Kidney (tissue), 14 donors: ENCODE measurements around the gene RAB11FIP3. TPM values are rescaled to one million over a fixed set of nuclear protein-coding genes. Genes with fewer than 3 reads are reported as not detected.

Experiments
- DNase-seq, 5 donors: peaks; one replicate each; pipeline ENCODE4 v3.0.0-alpha.2; 2013 to 2020
- FAIRE-seq: peaks from 2 replicates; lab custom pipeline; 2012; peaks lifted over from hg19 to GRCh38; lab: Jason Lieb, UNC
- H3K27ac ChIP-seq, 2 donors: one replicate each; pipeline ENCODE4 v1.7.0; 2013; ENCODE audit warnings: low read depth in 2 of 2, low read length in 2 of 2, inconsistent platforms in 1 of 2
- H3K27me3 ChIP-seq: one replicate; pipeline ENCODE4 v1.7.1; 2013; ENCODE audit warnings: low read length, inconsistent platforms; ENCODE audit not compliant: control insufficient read depth, insufficient read depth
- H3K36me3 ChIP-seq, 3 donors: one replicate each; pipeline versions ENCODE4 v1.7.0 to v1.7.1; 2013; ENCODE audit warnings: low read length in 3 of 3, control low read depth in 1 of 3, inconsistent platforms in 1 of 3; ENCODE audit not compliant: insufficient read depth in 3 of 3, control insufficient read depth in 2 of 3
- H3K4me1 ChIP-seq, 3 donors: one replicate each; pipeline versions ENCODE4 v1.7.0 to v1.7.1; 2013; ENCODE audit warnings: low read length in 3 of 3, inconsistent platforms in 1 of 3, low read depth in 1 of 3; ENCODE audit not compliant: control insufficient read depth in 2 of 3, insufficient read depth in 2 of 3
- H3K4me3 ChIP-seq, 3 donors: one replicate each; pipeline versions ENCODE4 v1.7.0 to v1.8.1; 2013; ENCODE audit warnings: low read length in 3 of 3, control low read depth in 1 of 3, inconsistent platforms in 1 of 3
- H3K9ac ChIP-seq, 3 donors: one replicate each; pipeline versions ENCODE4 v1.7.0 to v1.7.1; 2013; ENCODE audit warnings: low read length in 3 of 3, control low read depth in 1 of 3, inconsistent platforms in 1 of 3
- H3K9me3 ChIP-seq, 3 donors: one replicate each; pipeline versions ENCODE4 v1.7.0 to v1.7.1; 2013; ENCODE audit warnings: low read length in 3 of 3, control low read depth in 1 of 3, inconsistent platforms in 1 of 3; ENCODE audit not compliant: control insufficient read depth in 2 of 3, insufficient read depth in 1 of 3
- CTCF ChIP-seq: IDR thresholded peaks from 3 replicates; pipeline ENCODE4 v1.5.1; 2012; ENCODE audit warnings: mild to moderate bottlenecking, moderate library complexity, borderline replicate concordance; ENCODE audit not compliant: insufficient read depth; ENCODE audit errors: extremely low read depth
- intact Hi-C: fragments of 100-400 bp; cut with DNase I; formaldehyde crosslinking; loops from one replicate; pipeline ENCODE4 v1.11.1; 2022
- polyA plus RNA-seq: library from polyadenylated mRNA; stranded (reverse); fragments of 350-450 nt; fragmentation: Illumina TruSeq; extraction: RNeasy Lipid Tissue Mini Kit (QIAGEN cat#74804); gene quantifications from one replicate; pipeline ENCODE4 v1.2.3, GENCODE V29; 2014; ENCODE audit warnings: low read depth, low replicate concordance; ENCODE audit not compliant: insufficient read depth
- total RNA-seq: library from RNA; stranded (reverse); fragmentation: NEBNext Ultra II Directional; extraction: Animal tissue kit (Norgen Biotek cat#: 25700); gene quantifications from one replicate; pipeline ENCODE4 v1.2.1, GENCODE V29; 2021
- donor health status: control.
- donor health status: control.
- donor health status: control.
- donor health status: control.
- donor health status: control.
- donor health status: DM: yes; HTN: yes; CAD: no.
- donor health status: Normal renal cell carcinoma (clear cell type).

RAB11FIP3 gene
- total and polyA plus RNA-seq, 2 donors from 2014 or later = 84.9 to 162 TPM

- Histone ChIP-seq H3K4me1 (peaks cover 0 to 13% (median 4%) of the 10 kb centered on the region in 3 donors), H3K36me3 (peaks cover 0 to 3% (median 0%) of the 10 kb centered on the region in 3 donors), H3K27me3 (no peaks in the 10 kb centered on the region), H3K4me3 (no peak overlapping the region), H3K27ac (no peak overlapping the region), H3K9me3 (no peaks in the 10 kb centered on the region), H3K9ac (peak overlapping the region in 1 of 3 donors; percentile 34)
- TF ChIP-seq CTCF = no peak
- intact Hi-C loops = no loop called here
- FAIRE-seq (no peak), DNase-seq (peak in 3 of 5 donors; percentile 62 to 74 (median 65))
Observed at GRCh38 chr16:450785-451512, 25.5 kb downstream of the RAB11FIP3 start.

GRCh38 chr16:454397-454940 lies 29.0 kb downstream of the RAB11FIP3 start:
- H3K9ac ChIP-seq = no peak overlapping the region
- DNase-seq (peak in 1 of 5 donors; percentile 30), FAIRE-seq (no peak)
- intact Hi-C loops = no loop called here
- H3K4me3 ChIP-seq = no peak overlapping the region
- no peak for TF ChIP-seq CTCF
- H3K27me3 ChIP-seq = no peaks in the 10 kb centered on the region
- H3K27ac ChIP-seq = peak overlapping the region in 1 of 2 donors; percentile 57
- peaks cover 0 to 28% (median 20%) of the 10 kb centered on the region in 3 donors for H3K4me1 ChIP-seq
- H3K9me3 ChIP-seq = no peaks in the 10 kb centered on the region
- peaks cover 0 to 3% (median 0%) of the 10 kb centered on the region in 3 donors for H3K36me3 ChIP-seq

GRCh38 chr16:455453-455852 lies 30.0 kb downstream of the RAB11FIP3 start:
- no peak overlapping the region for H3K4me3 ChIP-seq
- H3K27me3 ChIP-seq = no peaks in the 10 kb centered on the region
- intact Hi-C loops = no loop called here
- DNase-seq (no peak), FAIRE-seq (no peak)
- H3K9ac ChIP-seq = no peak overlapping the region
- TF ChIP-seq CTCF = no peak
- peaks cover 0 to 25% (median 20%) of the 10 kb centered on the region in 3 donors for H3K4me1 ChIP-seq
- no peaks in the 10 kb centered on the region for H3K9me3 ChIP-seq
- H3K36me3 ChIP-seq = peaks cover 0 to 3% (median 0%) of the 10 kb centered on the region in 3 donors
- H3K27ac ChIP-seq = peak overlapping the region; percentile 32 to 41
